ENCODE results near the gene ARRDC1.
"Not testable (repeated sequence)": the region's sequence is repeated elsewhere in the genome, so short reads cannot be mapped to it uniquely, and the experiment has no call there.

ARRDC1 gene

GRCh38 chr9:137586854-137587253 lies 18.6 kb upstream of the ARRDC1 start:
- DNase-seq (ENCODE audit: low spot score) = no peak

DNA sequence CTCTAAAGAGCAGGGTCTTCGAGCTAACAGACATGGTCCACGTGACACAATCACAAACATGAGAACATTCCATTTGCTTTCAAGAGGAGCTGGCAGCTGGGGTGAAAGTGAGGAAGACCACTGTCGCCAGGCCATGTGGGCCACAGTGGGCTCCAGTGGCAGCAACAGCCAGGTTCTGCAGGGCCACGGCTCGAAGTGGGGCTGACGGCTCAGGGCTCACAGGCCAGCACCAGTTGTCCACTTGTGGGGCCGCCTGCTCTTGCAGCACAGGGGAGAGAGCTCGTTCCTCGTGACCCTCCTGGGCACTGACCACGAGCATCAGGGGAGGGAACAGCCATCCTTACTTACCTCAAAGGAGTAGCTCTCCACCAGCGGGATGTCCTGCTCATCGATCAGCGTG lies 17.2 kb upstream of the ARRDC1 start:
- no peak for DNase-seq (ENCODE audit: low spot score)

DNA sequence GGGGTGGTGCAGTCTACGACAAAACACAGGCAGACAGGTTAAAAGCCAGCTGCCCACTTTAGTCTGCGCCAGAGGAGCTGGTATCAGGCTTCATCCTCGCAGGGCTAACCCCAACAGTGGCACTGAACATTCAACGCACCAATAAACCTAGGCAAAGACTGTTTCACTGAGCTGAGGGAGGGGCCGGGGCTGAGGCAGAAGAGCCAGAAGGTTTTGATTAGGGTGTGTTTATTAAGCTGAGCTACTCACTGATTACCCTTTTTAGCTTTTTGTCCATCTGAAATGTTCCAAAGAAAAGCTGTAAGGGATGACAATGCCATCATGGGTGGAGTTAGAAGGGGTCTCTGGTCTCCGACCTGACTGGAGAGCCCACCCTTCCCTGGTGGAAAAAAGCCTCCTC lies 16.6 kb upstream of the ARRDC1 start:
- DNase-seq (ENCODE audit: low spot score) = no peak

DNA sequence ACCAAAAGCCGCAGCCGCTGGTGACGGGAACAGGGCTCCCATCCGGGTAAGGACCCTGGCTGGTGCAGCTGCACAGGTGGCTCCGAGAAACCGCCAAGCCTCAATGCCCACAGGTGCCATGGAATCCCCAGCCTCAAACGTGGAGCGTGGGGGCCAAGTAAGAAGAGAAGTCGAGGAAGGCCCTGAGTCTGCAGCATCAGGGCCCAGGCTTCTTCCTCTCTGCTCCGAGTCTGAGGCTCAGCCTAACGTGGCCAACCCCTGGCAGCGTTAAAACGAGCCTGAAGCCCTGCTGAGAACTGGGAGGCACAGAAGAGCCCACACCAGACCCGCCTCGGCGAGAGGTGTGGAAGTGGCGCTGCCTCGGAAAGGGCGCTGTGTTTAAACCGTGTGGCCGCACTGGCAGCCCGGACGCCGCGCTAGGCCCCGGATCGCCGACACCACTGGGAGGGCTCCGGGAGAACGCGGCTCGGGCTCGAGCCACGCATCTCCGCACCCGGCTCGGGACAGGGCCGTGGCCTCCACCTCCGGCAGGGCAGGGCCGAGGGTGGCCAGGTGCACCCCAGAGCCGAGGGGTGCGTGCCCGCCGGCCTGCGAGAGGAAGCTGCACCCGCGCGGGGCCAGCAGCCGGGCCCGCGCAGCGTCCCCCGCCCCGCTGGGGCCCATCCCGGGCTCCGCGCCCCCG lies 15.9 kb upstream of the ARRDC1 start:
- DNase-seq (ENCODE audit: low spot score) = no peak

DNA sequence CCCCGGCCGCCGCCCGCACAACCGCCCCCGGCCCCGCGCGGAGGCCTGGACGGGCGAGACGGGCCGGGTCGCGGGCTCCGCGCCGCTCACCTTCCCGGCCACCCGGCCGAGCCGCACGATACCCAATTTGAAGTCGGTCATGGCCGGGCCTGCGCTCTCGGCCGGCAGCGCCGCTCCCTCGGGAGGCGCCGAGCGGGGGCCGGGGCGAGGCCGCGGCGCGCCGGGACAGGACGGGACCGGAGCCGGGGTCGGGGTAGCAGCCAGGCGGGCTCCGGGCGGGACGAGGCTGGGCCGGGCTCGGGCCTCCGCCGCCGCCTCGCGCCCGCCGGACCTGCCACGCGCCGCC lies 15.4 kb upstream of the ARRDC1 start:
- DNase-seq (ENCODE audit: low spot score) = no peak

DNA sequence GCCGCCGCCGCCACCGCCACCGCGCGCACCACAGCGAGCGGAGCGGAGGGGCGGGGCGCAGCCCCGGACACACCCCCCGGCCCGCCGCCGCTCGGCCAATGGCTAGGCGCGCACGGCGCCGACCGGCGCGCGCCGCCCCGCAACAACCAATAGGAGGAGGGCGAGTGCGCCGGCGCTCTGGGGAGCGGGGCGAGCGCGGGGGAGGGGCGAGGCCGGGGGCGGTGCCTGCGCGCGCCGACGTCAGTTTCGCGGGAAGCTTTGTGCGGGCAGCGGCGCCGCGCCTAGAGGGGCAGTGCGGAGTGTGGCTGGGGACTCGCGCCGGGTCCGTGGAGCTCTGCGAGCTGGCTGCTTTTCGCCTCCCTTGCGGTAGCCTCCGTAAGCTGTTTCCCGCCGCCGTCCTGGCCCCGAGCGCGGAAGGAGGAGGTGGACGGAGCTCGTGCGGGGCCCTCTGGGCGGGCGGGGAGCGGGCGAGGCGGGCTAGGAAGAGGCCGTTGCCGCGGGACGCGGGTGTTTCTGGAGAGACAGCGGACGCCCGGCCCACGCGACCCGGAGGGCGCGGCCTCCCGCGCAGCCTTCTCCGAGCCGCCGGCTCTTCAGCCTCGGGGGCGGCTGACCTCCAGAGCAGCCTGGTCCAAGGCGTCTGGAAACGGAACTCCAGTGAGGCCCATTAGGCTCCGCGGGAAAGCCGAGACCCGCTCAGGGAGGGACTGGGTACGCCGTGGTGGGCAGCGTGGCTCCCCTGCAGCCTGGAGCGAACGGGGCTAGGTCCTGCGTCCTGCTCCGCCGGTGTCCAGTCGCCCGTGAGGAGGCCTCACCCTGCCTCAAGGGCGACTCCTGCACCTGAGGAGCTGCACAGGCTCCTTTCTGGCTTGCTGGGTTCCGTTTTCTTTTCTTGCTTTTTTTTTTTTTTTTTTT lies 14.8 kb upstream of the ARRDC1 start, which contains the start of gene ZMYND19:
Gene ZMYND19 (minus strand): TSS at position 44 of the 915 bp plus-strand sequence. CDS start 249 bp downstream, outside the sequence.
- DNase-seq (ENCODE audit: low spot score) = peak; percentile 94

GRCh38 chr9:137592767-137593166 lies 12.7 kb upstream of the ARRDC1 start:
- DNase-seq (ENCODE audit: low spot score) = no peak

DNA sequence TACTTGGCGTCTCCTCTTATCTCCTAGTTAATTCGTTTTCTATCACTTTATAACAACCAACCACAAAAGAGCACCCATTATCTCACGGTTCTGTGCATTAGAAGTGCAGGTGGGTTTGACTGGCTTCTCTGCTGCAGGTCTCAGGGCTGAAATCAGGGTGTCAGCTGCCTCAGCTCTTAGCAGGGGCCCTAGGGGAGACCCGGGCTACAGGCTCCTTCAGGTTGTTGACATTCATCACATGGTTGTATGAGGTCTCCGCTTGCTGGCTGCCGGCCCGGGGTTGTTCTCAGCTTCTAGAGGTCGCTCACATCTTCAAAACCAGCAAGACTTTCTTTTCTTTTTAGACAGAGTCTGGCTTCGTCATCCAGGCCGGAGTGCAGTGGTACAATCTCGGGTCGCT lies 12.3 kb upstream of the ARRDC1 start:
- no peak for DNase-seq (ENCODE audit: low spot score)

DNA sequence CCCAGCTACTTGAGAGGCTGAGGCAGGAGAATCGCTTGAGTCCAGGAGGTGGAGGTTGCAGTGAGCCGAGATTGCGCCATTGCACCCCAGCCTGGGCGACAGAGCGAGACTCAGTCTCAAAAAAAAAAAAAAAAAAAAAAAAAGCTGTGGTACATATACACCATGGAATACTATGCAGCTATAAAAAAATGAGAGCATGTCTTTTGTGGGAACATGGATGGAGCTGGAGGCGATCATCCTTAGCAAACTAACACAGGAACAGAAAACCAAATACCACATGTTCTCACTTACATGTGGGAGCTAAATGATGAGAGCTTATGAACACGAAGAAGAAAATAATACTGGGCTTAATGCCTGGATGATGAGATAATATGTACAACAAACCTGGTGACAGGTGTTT lies 8.9 kb upstream of the ARRDC1 start:
- not testable (repeated sequence) for DNase-seq (ENCODE audit: low spot score)

DNA sequence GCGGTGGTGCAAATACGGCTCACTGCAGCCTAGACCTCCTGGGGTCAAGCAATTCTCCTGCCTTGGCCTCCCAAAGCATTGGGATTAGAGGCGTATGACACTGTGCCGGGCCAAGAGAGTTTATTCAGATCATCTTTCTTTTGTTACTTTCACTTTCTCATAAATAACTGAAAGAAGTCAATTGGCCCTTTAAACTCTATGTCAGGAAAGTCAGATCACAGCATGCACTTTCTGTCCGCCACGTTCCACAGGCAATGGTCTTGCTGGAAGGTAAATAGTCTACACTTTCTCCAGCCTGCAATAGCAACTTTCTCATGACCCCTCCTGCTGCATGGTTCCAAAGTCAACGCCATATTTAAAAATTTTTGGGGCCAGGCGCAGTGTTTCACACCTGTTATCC lies 6.5 kb upstream of the ARRDC1 start:
- no peak for DNase-seq (ENCODE audit: low spot score)

- no peak for DNase-seq (ENCODE audit: low spot score)
These were observed 2.8 kb upstream of the ARRDC1 start for GRCh38 chr9:137602661-137603060.

- DNase-seq (ENCODE audit: low spot score) = no peak
These were observed 1.6 kb upstream of the ARRDC1 start for GRCh38 chr9:137603879-137604278.

DNA sequence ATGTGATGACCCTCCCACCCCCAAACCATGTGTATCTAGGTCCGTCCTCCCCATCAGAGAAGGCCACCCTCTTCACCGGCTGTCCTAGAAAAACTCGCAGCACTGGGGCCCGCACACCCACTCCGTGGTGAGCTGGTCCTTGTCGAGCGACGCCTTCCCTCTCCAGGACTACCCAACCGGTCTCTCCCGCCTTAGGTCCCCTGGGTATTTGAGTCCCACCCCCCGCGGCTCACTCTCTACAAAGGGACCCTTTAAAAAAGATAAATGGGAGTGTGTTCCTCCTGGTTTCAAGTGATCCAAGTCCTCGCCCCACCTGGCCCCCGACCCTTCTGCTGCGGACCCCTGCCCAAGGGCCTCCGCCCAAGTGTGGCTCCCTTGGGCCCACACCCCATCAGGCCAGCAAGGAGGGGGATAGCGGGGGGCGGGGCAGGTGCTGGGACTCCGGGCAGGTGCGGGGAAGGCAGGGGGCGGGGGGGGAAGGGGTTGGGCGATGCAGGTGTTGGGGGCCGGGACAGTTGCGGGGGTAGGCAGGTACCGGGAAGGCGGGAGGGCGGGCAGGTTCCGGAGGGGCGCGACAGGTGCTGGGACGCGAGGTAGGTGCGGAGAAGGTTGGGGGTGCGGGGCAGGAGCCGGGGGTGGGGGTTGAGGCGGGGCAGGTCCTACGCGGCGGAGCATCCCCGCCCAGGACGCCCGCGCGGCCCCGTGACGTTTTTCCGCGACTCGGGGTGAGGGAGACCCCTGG lies 970 bp upstream of the ARRDC1 start:
- no peak for DNase-seq (ENCODE audit: low spot score)

DNA sequence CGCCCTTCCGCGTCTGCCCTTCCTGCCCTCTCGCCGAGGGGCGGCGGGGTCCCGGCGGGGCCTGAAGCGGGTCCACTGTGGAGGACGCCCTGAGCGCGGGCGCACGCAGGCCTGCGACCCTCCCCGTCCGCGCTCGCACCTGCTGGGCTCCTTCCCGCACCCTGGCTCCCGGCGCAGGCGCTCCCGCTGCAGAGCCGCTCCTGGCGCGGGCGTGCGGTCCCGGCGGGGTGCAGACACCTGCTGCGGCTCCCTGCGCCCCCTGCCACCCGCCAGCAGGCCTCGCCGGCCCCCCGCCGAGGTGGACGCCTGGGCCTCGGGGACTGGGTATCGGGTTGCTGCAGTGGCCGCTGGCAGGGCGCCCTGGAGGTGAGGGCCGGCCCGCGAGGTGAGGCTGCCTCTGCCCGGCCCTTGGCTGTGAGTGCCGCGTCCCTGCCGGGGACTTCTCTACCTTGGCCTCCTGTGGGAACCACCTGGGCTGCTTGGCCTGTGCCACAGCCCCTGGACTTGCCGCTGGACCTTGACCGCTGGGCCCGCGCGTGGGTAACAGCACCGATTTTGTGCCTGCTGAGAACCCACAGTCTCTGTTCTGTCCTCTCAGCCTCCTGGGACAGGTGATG lies 627 bp downstream of the ARRDC1 start:
- DNase-seq (ENCODE audit: low spot score) = peak; percentile 65

DNA sequence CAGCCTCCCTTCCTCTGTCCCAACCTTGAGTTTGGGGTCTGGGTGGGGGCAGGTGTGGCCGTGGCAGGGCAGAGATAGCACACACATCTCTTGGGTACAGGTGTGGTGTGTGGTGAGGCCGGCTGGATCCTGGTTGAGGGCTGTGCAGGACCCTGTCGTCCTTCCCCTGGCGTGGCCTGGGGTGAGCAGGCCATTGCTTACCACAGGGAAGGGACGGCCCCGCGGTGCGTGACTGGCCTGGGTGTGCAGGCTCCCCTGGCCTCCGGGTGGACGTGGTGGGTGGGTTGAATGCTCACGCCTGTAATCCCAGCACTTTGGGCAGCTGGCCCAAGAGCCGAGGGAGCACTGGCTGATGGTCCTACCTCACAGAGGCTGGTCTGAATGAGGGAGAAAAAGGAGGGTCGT lies 1.2 kb downstream of the ARRDC1 start:
- no peak for DNase-seq (ENCODE audit: low spot score)

GRCh38 chr9:137607141-137607857 lies 1.8 kb downstream of the ARRDC1 start:
- DNase-seq (ENCODE audit: low spot score) = no peak

- no peak for DNase-seq (ENCODE audit: low spot score)
These were observed 5.5 kb downstream of the ARRDC1 start for GRCh38 chr9:137610944-137611343.

DNA sequence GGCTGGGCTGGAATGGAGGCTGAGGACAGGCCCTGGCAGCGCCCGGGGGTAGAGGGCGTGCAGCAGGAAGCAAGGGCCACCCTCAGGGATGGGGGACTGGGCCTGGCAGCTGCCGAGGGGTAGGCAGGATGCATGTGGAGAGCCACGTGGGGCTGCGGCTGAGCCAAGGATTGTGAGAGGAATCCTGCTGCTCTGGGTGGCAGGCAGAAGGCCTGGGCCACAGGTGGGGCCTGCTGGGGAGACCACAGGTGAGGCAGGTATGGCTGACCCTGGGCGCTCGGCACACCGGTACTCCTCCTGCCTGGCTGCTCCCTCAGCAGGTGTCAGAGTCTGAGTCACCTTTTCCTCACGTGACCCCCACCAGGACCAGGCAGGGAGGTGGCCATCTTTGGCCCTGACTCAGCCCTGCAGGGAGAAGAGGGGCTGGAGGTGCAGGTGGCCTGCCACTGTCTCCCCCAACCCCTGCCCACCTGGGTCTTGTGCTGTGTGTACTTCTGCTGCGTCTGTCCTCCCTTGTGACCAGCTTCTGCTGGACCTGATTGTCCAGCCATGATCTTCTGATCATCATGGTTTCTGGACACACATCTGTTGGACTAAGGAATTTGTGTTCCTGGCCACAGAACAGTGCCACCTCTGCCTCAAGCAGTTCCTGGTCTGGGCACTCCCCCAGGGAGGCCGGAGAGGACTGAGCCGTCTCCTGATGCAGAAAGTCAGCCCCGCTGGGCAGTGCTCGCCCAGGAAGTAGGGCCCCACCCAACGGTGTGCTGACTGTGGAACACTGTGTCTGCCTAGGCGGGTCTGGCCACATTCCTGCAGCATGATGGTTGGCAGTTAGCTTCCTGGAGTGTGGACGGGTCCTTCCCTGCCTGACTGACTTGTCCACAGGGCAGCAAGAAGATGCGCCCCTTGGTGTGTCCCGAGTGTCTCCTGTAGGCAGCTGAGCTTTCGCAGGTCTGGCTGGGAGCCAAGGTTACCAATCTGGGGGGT lies 6.4 kb downstream of the ARRDC1 start:
- no peak for DNase-seq (ENCODE audit: low spot score)

DNA sequence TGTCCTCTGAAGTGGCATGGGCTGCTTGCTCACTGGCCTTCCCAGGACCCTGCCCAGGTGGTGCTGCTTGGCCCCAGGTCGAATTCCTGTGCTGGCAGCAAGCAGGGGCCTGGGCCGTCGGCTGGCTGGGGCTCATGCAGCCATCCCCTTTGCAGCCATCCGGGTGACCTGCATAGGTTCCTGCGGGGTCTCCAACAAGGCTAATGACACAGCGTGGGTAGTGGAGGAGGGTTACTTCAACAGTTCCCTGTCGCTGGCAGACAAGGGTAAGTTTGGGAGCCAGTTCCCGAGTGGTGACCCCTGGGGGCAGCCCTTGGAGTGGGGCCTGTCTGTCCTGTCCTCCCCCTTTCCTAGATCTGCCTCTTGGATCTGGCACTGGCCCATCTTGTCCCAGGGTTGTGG lies 7.3 kb downstream of the ARRDC1 start:
- no peak for DNase-seq (ENCODE audit: low spot score)

GRCh38 chr9:137613259-137613658 lies 7.8 kb downstream of the ARRDC1 start:
- no peak for DNase-seq (ENCODE audit: low spot score)
